Body of pancreas (tissue), 4 donors: ENCODE measurements around the gene ZNF212.

Experiments
- CTCF ChIP-seq, 7 experiments: fragments of 450-650 bp in 4 of 7; fragments of 200-600 bp in 3 of 7; sonication (generic) in 3 of 7; IDR thresholded peaks; one replicate each; pipeline ENCODE4 v1.5.1; 2016 to 2019; ENCODE audit warnings: antibody characterized with exemption in 7 of 7
- POLR2A ChIP-seq, 3 donors: fragments of 450-650 bp; IDR thresholded peaks; one replicate each; pipeline ENCODE4 v1.6.1; 2016; ENCODE audit warnings: antibody characterized with exemption in 3 of 3, mild to moderate bottlenecking in 2 of 3

GRCh38 chr7:149210551-149210950 lies 28.9 kb upstream of the ZNF212 start:
- TF ChIP-seq POLR2A (IDR thresholded peaks at IDR 0.05) = no peak
- no peak for TF ChIP-seq CTCF (IDR thresholded peaks at IDR 0.05)
